ENCODE measurements around the gene TRIM17.

Gene TRIM17

GRCh38 chr1:228417061-228417460, 400 bp upstream of the TRIM17 start:
- DNase-seq: no peak

DNA sequence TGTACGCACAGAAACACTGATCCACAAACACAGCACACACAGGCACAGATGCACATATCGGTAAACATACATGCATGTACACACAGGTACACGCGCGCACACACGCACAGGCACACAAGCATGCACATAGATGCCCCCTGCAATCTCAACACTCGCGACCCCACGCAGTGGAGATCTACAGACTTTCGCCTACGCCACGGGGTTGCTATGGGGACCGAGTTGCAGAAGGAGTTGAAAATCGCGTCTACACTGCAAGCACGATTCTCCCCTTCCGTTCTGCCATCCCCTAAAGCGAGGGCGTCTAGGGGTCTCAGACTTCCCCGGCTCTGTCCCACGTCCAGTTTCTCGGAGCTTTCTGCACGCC, 826 bp downstream of the TRIM17 start:
- no peak for DNase-seq

GRCh38 chr1:228415221-228415620, 1.4 kb downstream of the TRIM17 start:
- no peak for DNase-seq

DNA sequence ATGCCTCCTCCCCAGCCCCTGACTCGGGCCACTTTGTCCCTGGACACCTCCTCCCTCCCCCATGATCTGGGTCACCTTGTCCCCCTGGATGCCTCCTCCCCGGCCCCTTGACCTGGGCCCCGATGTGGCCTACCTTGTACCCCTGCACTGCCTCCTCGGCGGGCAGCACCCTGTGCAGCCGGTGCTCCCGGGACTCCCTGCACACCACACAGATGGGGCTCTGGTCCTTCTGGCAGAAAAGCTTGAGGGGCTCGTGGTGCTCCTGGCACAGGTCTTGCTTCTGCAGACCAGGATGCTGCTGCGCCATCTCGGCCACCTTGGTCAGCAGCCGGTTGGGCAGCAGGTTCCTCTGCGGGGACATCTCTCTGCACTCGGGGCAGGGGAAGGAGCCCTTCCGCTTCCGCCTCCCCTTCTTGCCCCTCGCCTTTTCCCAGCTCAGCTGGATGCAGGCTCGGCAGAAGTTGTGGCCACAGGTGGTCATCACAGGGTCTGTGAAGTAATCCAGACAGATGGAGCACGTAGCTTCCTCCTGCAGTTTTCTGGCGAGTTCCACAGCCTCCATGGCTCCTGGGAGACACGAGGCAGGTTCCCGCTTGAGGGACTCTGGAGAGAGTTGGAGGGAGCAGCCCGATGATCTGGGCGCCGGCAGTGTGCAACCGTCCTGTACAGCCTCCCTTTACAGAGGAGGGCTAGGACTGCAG, 2.0 kb downstream of the TRIM17 start:
- DNase-seq: no peak

DNA sequence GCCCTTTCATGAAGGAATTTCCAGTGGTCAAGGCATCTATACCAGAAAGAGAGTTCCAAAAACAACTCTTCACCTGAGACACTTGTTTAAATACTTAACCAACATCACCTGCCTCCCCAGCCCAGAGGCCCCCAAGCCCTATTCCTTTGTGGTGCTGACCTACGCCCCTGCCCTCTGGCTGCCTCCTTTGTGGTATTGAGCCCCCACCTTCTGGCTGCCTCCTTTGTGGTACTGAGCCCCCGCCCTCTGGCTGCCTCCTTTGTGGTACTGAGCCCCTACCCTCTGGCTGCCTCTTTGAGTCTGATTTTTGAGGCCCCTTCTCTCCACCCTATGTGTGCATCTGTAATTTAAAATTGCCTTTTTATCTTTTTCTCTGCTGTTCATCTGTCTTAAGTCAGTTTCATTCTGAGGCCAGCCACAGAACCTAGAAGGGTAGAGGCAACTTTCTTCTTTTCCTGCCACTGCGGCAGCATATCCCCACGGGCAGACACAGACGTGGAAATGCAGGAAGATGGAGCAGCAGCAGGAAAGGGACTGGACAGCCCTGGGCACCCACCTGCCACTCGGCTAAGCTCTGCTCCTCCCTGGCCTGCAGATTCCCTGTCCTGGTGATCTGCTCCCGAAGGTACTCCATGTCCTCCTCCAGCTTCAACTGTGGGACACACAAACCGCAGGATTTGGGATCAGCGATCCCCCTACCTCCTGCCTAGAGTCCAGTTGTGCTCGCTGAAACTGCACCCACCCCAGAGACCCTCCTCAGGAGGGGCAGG, 3.2 kb downstream of the TRIM17 start:
- no peak for DNase-seq

DNA sequence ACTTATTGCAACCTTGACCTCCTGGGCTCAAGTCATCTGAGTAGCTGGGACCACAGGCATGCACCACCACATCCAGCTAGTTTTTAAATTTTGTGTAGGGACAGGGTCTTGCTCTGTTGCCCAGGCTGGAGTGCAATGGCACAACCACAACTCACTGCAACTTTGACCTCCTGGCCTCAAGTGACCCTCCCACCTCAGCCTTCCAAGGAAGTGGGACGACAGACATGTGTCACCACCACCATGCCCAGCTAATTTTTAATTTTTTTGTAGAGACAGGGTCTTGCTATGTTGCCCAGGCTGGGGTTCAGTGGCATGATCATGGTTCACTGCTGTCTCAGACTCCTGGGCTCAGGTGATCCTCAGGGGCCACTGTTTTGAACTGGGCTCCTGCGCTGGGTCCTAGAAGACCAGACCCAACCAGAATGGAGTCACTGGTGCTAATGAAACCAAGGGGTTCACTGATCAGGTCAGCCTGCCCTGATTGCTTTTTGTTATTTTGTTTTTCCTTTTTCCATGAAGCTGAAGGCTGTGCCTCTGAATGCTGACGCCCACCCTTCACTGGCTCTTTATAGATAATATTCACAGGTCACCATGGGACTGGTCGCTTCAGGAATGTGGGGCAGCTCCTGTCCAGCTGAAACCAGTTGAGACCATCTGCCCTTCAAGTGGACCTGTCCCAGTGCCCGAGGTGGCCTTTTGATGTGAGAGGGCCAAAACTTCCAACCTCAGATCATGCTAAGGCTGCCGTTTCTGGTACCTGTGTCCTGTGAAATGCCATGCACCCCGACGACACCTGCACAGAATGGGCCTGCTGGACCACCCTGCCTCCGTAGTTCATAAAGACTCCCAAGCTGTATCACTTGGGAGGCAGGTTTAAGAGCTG, 4.9 kb downstream of the TRIM17 start:
- no peak for DNase-seq

- DNase-seq: no peak
Measured at GRCh38 chr1:228411121-228411520, 5.5 kb downstream of the TRIM17 start.

DNA sequence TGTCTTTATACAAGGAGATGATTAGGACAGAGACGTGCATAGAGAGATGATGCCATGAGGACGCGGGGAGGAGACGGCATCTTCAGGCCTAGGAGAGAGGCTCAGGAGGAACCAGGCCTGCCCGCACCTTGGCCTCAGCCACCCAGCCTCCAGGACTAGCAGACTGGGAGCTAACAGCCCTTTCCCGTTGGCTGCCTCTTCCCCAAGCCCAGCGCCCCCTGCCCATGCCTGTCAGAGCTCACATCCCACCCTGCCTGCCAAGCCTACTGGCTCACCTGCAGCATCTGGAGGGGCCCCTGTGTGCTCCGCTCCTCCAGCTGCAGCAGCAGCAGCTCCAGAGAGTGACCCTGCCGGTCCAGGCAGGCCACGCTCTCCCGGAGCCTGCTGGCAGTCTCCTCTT, 6.0 kb downstream of the TRIM17 start:
- no peak for DNase-seq

- no peak for DNase-seq
Measured at GRCh38 chr1:228410015-228410414, 6.6 kb downstream of the TRIM17 start.

GRCh38 chr1:228408869-228409805, 7.5 kb downstream of the TRIM17 start:
- no peak for DNase-seq

DNA sequence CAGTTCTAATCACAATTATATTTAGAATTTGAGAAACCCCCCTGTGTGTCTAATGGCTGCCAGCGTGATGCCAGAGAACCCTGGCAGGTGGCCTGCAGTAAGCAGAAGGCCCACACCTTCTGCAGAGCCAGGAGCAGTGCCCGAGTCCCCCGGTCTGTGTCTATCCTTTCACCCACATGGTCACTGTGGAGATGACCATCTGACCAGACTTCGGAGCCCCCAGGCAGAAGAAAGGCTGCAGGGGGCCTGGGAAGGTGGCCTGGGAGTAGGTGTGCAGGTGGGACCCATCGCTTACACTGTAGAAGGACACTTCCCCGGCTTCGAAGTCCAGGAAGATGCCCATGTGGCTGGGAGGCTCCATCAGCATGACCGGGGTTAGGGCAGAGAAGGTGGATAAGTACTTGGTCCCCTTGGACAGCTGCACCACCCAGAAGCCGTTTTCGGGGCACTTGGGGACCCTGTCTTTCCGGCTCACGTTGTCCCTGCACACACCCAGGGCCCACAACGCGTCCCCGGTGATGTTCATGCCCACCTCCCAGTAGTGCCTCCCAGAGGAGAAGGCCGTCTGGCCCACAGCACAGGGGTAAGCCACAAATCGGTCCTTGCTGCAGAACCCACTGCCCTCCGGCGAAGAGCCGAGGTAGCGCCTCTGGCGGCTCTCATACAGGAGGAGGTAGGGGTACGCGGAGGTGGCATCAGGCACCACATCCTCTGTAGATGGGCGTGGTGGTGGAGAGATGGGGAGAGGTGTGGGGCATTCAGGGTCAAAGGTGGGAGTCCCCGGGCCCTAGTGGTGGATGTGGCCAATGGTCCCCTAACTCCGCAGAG, 8.4 kb downstream of the TRIM17 start:
- DNase-seq: no peak

DNA sequence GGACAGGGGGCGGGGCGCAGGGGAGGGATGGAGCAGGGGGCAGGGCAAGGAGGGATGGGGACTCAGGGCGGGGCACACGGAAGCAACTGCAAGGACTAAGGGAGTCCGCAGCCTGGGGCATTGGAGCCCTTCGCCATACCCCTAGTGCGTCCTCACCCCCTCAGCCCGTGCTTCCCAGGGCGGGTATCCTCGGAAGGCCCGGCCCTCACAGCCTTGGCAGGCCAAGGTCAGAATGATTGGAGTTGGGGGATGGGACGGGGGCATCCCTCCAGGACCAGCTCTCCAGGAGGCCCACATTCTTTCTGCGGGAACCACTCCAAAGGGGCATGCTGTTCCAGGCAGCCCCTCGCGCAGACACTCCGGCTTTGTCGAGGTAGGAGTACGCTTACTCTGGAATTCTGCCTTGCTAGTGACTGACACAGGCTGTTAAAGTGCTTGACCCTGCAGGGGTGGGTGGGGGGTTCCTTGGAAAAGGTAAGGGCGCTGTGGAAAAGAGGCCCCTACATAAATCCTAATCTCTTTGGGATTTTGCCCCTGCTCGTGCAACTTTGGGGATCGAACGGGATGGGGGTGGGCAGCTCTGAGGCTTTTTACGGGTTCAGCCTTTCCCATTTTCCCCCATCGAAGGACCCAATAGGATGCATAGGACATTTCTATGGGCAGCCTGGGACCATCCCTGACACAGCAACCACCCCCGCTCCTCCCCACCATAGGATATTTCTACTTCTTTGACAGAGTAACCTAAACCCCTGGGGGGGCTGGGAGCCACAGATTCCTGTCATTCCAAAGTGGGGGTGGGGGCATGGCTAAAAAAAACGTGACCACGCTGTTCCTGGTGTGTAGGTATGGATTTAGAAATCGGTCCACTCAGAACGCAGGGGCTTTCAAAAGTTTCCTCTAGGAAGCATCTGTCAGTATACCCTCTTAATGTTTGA, 9.3 kb downstream of the TRIM17 start:
- no peak for DNase-seq

- no peak for DNase-seq
Measured at GRCh38 chr1:228405979-228406228, 10.8 kb downstream of the TRIM17 start.

GRCh38 chr1:228405200-228405978, 11.3 kb downstream of the TRIM17 start:
- DNase-seq: no peak

DNA sequence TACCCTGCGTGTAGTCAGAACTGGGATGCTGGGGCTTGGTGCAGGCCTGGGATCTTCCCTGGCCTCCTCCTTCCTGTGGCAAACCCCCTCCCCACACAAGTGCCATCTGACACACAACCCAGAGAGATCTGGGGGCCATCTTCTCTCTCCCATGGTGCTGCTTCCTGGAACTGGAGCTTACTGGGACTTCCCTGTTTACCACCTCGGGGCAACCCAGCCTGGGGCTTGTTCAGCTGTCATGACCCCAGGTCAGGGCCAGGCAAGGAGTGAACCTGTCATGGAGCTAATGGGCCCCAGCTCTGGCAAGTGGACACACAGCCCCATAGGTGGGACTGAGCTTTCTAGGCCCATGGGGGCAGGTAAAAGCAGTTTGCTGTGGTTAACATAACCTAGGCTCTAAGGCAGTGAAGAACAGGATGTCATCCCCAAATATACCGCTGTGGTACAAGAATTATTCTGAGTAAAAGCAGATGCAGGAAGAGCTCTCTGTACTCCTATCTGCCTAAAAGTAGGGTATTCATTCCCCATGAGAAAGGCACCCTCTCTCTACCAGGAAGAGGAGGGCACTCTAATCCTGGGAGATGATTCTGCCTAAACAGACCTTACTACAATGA, 12.4 kb downstream of the TRIM17 start:
- DNase-seq: no peak

GRCh38 chr1:228403231-228403631, 13.4 kb downstream of the TRIM17 start:
- no peak for DNase-seq

DNA sequence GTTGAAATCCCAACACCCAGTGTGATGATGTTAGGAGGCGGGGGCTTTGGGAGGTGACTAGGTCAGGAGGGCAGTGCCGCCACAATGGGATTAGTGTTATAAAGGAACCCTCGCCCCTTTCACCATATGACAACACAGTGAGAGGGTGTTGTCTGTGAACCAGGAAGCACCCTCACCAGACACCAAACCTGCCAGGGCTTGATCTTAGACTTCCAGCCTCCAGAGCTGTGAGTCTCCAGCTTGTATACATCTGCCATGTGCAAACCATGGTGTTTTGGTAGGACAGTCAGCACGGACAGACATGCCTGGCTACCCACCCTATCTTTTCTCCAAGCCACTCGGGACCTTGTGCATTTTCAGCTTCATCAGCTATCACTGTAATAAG, 14.0 kb downstream of the TRIM17 start:
- no peak for DNase-seq

- no peak for DNase-seq
Measured at GRCh38 chr1:228401782-228402640, 14.7 kb downstream of the TRIM17 start.

Data from activated CD8-positive, alpha-beta memory T cell treated with anti-CD3 and anti-CD28 coated beads, Interleukin-2, amount 50 U/mL, for 4 hours (primary cell).